Measurements from ENCODE around the gene ALAD. TPM values are rescaled to one million over a fixed set of nuclear protein-coding genes. Genes with fewer than 3 reads are reported as not detected.
"Not testable (repeated sequence)": the region's sequence is repeated elsewhere in the genome, so short reads cannot be mapped to it uniquely, and the experiment has no call there.

ALAD gene
- total RNA-seq, 4 donors from 2014 or later: 1.5 to 26.6 (median 16.1) TPM

- Histone ChIP-seq H3K4me3 (no peak overlapping the region), H3K9me3 (no peaks in the 10 kb centered on the region), H3K4me1 (peaks cover 0 to 5% of the 10 kb centered on the region in 2 donors), H3K27ac (no peak overlapping the region), H3K27me3 (no peaks in the 10 kb centered on the region), H3K36me3 (no peaks in the 10 kb centered on the region)
- TF ChIP-seq POLR2A (IDR thresholded peaks at IDR 0.05) (no peak), CTCF (IDR thresholded peaks at IDR 0.05) (no peak)
- intact Hi-C loops (cut with DNase I; ENCODE audit: low total_unique reads): no loop called here
- no peak for DNase-seq
These were observed 29.0 kb downstream of the ALAD start for GRCh38 chr9:113372059-113372458.

GRCh38 chr9:113370806-113371325 lies 30.2 kb downstream of the ALAD start:
- no peaks in the 10 kb centered on the region for H3K9me3 ChIP-seq
- TF ChIP-seq CTCF (IDR thresholded peaks at IDR 0.05): no peak
- TF ChIP-seq POLR2A (IDR thresholded peaks at IDR 0.05): no peak
- intact Hi-C loops (cut with DNase I; ENCODE audit: low total_unique reads): no loop called here
- H3K27ac ChIP-seq: no peak overlapping the region
- no peak overlapping the region for H3K4me3 ChIP-seq
- DNase-seq: no peak
- H3K36me3 ChIP-seq: no peaks in the 10 kb centered on the region
- H3K27me3 ChIP-seq: no peaks in the 10 kb centered on the region
- peaks cover 0 to 5% of the 10 kb centered on the region in 2 donors for H3K4me1 ChIP-seq

GRCh38 chr9:113369855-113370140 lies 31.3 kb downstream of the ALAD start:
- no peaks in the 10 kb centered on the region for H3K36me3 ChIP-seq
- no peak overlapping the region for H3K27ac ChIP-seq
- TF ChIP-seq POLR2A (IDR thresholded peaks at IDR 0.05) (no peak), CTCF (IDR thresholded peaks at IDR 0.05) (no peak)
- no peaks in the 10 kb centered on the region for H3K4me1 ChIP-seq
- H3K9me3 ChIP-seq: no peaks in the 10 kb centered on the region
- DNase-seq: no peak
- no peaks in the 10 kb centered on the region for H3K27me3 ChIP-seq
- no peak overlapping the region for H3K4me3 ChIP-seq
- intact Hi-C loops (cut with DNase I; ENCODE audit: low total_unique reads): no loop called here

GRCh38 chr9:113368982-113369854 lies 31.9 kb downstream of the ALAD start:
- H3K36me3 ChIP-seq: no peaks in the 10 kb centered on the region
- H3K4me3 ChIP-seq: no peak overlapping the region
- H3K27me3 ChIP-seq: no peaks in the 10 kb centered on the region
- H3K9me3 ChIP-seq: no peaks in the 10 kb centered on the region
- DNase-seq: no peak
- no peak overlapping the region for H3K27ac ChIP-seq
- no peak for TF ChIP-seq CTCF (IDR thresholded peaks at IDR 0.05)
- TF ChIP-seq POLR2A (IDR thresholded peaks at IDR 0.05): no peak
- H3K4me1 ChIP-seq: no peaks in the 10 kb centered on the region
- intact Hi-C loops (cut with DNase I; ENCODE audit: low total_unique reads): no loop called here

- no peak for DNase-seq
- Histone ChIP-seq H3K4me3 (no peak overlapping the region), H3K4me1 (no peaks in the 10 kb centered on the region), H3K27me3 (no peaks in the 10 kb centered on the region), H3K36me3 (no peaks in the 10 kb centered on the region), H3K27ac (no peak overlapping the region), H3K9me3 (no peaks in the 10 kb centered on the region)
- intact Hi-C loops (cut with DNase I; ENCODE audit: low total_unique reads): no loop called here
- TF ChIP-seq POLR2A (IDR thresholded peaks at IDR 0.05) (no peak), CTCF (IDR thresholded peaks at IDR 0.05) (no peak)
These were observed 32.6 kb downstream of the ALAD start for GRCh38 chr9:113368348-113368981.

- H3K27me3 ChIP-seq; H3K27ac ChIP-seq; H3K4me3 ChIP-seq; H3K4me1 ChIP-seq; intact Hi-C loops (cut with DNase I; ENCODE audit: low total_unique reads); H3K9me3 ChIP-seq; H3K36me3 ChIP-seq; DNase-seq: not testable (repeated sequence)
These were observed 35.4 kb downstream of the ALAD start for GRCh38 chr9:113365652-113366051.
